HG02759 (cell line): ENCODE data around the gene MBD3.
"Not testable (repeated sequence)": the region's sequence is repeated elsewhere in the genome, so short reads cannot be mapped to it uniquely, and the experiment has no call there.

Experiments
- ATAC-seq: cut with Tn5 transposase; IDR thresholded peaks from one replicate; pipeline ENCODE4 v1.9.1; 2021; ENCODE audit warnings: mild to moderate bottlenecking, moderate library complexity; ENCODE audit not compliant: unreplicated experiment

The MBD3 gene

GRCh38 chr19:1592755-1593500 lies at the start of gene MBD3:
TSS of gene MBD3 (minus strand) at chr19:1592865. CDS start at chr19:1592631, 234 bp downstream.
- peak; percentile 68 for ATAC-seq

GRCh38 chr19:1640893-1641448 lies 48.3 kb upstream of the MBD3 start:
- ATAC-seq, result not testable (repeated sequence)

GRCh38 chr19:1636325-1637236 lies 43.9 kb upstream of the MBD3 start:
- no peak for ATAC-seq

- ATAC-seq, result no peak
Observed at GRCh38 chr19:1634938-1635243, 42.2 kb upstream of the MBD3 start.

- no peak for ATAC-seq
Observed at GRCh38 chr19:1634242-1634937, 41.7 kb upstream of the MBD3 start.

- ATAC-seq, result no peak
Observed at GRCh38 chr19:1633269-1633826, 40.7 kb upstream of the MBD3 start.

GRCh38 chr19:1632462-1633268 lies 40.0 kb upstream of the MBD3 start:
- ATAC-seq, result no peak

- no peak for ATAC-seq
Observed at GRCh38 chr19:1631557-1632100, 39.0 kb upstream of the MBD3 start.

GRCh38 chr19:1630811-1631210 lies 38.1 kb upstream of the MBD3 start:
- ATAC-seq, result no peak

- ATAC-seq, result no peak
Observed at GRCh38 chr19:1630012-1630411, 37.3 kb upstream of the MBD3 start.

- no peak for ATAC-seq
Observed at GRCh38 chr19:1629256-1629808, 36.7 kb upstream of the MBD3 start.

- ATAC-seq, result no peak
Observed at GRCh38 chr19:1627194-1627593, 34.5 kb upstream of the MBD3 start.

- ATAC-seq, result no peak
Observed at GRCh38 chr19:1626417-1627010, 33.8 kb upstream of the MBD3 start.

- ATAC-seq, result no peak
Observed at GRCh38 chr19:1624458-1624857, 31.8 kb upstream of the MBD3 start.

GRCh38 chr19:1622541-1622940 lies 29.9 kb upstream of the MBD3 start:
- no peak for ATAC-seq

- no peak for ATAC-seq
Observed at GRCh38 chr19:1622007-1622406, 29.3 kb upstream of the MBD3 start.

GRCh38 chr19:1621574-1621973 lies 28.9 kb upstream of the MBD3 start:
- ATAC-seq, result no peak

GRCh38 chr19:1621021-1621420 lies 28.4 kb upstream of the MBD3 start:
- no peak for ATAC-seq

- no peak for ATAC-seq
Observed at GRCh38 chr19:1620502-1620901, 27.8 kb upstream of the MBD3 start.
